Neural cell (in vitro differentiated cells): ENCODE measurements around the gene SLC13A3.

Experiments
- CTCF ChIP-seq: fragments of 450-650 bp; IDR thresholded peaks from 2 replicates; pipeline ENCODE4 v1.5.1; 2014; ENCODE audit warnings: antibody characterized with exemption, mild to moderate bottlenecking, moderate library complexity; ENCODE audit not compliant: poor library complexity, severe bottlenecking
- EP300 ChIP-seq: fragments of 450-650 bp; conservative IDR thresholded peaks from 2 replicates; pipeline ENCODE4 v1.6.1; 2014; ENCODE audit warnings: antibody characterized with exemption, mild to moderate bottlenecking, moderate library complexity; ENCODE audit not compliant: poor library complexity, severe bottlenecking
- EZH2 ChIP-seq: fragments of 200-600, 300-800 bp; shearing (Covaris generic), sonication (generic); IDR thresholded peaks from 2 replicates; pipeline ENCODE4 v1.6.1; 2014; ENCODE audit warnings: antibody characterized with exemption, low read length, borderline replicate concordance, mild to moderate bottlenecking; ENCODE audit not compliant: insufficient read depth, poor library complexity, severe bottlenecking
- REST ChIP-seq: IDR thresholded peaks from 2 replicates; pipeline ENCODE4 v1.6.1; 2012; ENCODE audit warnings: borderline replicate concordance
- TAF1 ChIP-seq: IDR thresholded peaks from 2 replicates; pipeline ENCODE4 v1.6.1; 2012; ENCODE audit warnings: low read depth

GRCh38 chr20:46572790-46573189 is 78.5 kb downstream of the SLC13A3 start:
- TF ChIP-seq EP300 = no peak
- no peak for TF ChIP-seq CTCF
- no peak for TF ChIP-seq TAF1
- TF ChIP-seq EZH2 = no peak
- TF ChIP-seq REST = no peak
